ENCODE measurements around the gene ERBB2. TPM values are rescaled to one million over a fixed set of nuclear protein-coding genes. Genes with fewer than 3 reads are reported as not detected.

ERBB2 gene
- total and polyA plus RNA-seq, 9 of the 15 experiments (the other 6 are each of a cell fraction or from before 2014, with no cell fraction given): 0.74 to 5.6 (median 3.3) TPM

DNA sequence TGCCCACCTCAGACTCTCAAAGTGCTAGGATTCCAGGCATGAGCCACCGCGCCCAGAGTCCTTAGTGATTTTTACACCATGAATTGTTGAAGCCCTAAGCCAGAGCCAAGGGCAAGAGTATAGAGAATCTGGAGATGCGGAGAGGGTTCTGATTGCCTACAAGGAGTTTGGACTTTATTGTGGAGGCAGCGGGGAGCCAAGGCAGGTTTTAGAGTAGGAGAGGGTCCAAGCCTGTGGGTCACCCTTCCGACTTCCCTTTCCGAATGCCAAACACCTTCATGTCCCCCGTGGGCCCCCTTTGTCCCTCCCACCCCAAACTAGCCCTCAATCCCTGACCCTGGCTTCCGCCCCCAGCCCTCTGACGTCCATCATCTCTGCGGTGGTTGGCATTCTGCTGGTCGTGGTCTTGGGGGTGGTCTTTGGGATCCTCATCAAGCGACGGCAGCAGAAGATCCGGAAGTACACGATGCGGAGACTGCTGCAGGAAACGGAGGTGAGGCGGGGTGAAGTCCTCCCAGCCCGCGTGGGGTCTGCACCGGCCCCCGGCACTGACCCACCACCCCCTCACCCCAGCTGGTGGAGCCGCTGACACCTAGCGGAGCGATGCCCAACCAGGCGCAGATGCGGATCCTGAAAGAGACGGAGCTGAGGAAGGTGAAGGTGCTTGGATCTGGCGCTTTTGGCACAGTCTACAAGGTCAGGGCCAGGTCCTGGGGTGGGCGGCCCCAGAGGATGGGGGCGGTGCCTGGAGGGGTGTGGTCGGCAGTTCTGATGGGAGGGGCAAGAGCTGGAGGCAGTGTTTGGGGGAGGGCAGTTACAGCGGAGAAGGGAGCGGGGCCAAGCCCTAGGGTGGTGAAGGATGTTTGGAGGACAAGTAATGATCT lies 23.3 kb downstream of the ERBB2 start (continued):
- TF ChIP-seq, protein P1, sequence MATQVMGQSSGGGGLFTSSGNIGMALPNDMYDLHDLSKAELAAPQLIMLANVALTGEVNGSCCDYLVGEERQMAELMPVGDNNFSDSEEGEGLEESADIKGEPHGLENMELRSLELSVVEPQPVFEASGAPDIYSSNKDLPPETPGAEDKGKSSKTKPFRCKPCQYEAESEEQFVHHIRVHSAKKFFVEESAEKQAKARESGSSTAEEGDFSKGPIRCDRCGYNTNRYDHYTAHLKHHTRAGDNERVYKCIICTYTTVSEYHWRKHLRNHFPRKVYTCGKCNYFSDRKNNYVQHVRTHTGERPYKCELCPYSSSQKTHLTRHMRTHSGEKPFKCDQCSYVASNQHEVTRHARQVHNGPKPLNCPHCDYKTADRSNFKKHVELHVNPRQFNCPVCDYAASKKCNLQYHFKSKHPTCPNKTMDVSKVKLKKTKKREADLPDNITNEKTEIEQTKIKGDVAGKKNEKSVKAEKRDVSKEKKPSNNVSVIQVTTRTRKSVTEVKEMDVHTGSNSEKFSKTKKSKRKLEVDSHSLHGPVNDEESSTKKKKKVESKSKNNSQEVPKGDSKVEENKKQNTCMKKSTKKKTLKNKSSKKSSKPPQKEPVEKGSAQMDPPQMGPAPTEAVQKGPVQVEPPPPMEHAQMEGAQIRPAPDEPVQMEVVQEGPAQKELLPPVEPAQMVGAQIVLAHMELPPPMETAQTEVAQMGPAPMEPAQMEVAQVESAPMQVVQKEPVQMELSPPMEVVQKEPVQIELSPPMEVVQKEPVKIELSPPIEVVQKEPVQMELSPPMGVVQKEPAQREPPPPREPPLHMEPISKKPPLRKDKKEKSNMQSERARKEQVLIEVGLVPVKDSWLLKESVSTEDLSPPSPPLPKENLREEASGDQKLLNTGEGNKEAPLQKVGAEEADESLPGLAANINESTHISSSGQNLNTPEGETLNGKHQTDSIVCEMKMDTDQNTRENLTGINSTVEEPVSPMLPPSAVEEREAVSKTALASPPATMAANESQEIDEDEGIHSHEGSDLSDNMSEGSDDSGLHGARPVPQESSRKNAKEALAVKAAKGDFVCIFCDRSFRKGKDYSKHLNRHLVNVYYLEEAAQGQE (IDR thresholded peaks at IDR 0.05; ENCODE audit: borderline replicate concordance): no peak
- TF ChIP-seq, protein P1 (CRISPR knock-in tag; IDR thresholded peaks at IDR 0.05; ENCODE audit: low read depth): no peak
- TF ChIP-seq, protein P2, sequence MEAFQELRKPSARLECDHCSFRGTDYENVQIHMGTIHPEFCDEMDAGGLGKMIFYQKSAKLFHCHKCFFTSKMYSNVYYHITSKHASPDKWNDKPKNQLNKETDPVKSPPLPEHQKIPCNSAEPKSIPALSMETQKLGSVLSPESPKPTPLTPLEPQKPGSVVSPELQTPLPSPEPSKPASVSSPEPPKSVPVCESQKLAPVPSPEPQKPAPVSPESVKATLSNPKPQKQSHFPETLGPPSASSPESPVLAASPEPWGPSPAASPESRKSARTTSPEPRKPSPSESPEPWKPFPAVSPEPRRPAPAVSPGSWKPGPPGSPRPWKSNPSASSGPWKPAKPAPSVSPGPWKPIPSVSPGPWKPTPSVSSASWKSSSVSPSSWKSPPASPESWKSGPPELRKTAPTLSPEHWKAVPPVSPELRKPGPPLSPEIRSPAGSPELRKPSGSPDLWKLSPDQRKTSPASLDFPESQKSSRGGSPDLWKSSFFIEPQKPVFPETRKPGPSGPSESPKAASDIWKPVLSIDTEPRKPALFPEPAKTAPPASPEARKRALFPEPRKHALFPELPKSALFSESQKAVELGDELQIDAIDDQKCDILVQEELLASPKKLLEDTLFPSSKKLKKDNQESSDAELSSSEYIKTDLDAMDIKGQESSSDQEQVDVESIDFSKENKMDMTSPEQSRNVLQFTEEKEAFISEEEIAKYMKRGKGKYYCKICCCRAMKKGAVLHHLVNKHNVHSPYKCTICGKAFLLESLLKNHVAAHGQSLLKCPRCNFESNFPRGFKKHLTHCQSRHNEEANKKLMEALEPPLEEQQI (IDR thresholded peaks at IDR 0.05): no peak
- TF ChIP-seq KLF16 (IDR thresholded peaks at IDR 0.05) (no peak), BRCA1 (IDR thresholded peaks at IDR 0.05) (no peak), BRCA1 (CRISPR knock-in tag; IDR thresholded peaks at IDR 0.05) (no peak), CREBBP (IDR thresholded peaks at IDR 0.05; ENCODE audit: low read depth, low read length) (no peak), MBD2 (IDR thresholded peaks at IDR 0.05; ENCODE audit: borderline replicate concordance, low read depth) (peak; percentile 21; the same call in 1 of the 2 replicates), CHD2 (IDR thresholded peaks at IDR 0.05; ENCODE audit: low read depth, low read length) (no peak), RCOR1 (IDR thresholded peaks at IDR 0.05; ENCODE audit: borderline replicate concordance in 1 of 2, low read depth in 2 of 2, low read length in 2 of 2) (no peak; a peak in 1 of 4 replicates), ZNF174 (CRISPR knock-in tag; IDR thresholded peaks at IDR 0.05) (no peak), GTF2F1 (IDR thresholded peaks at IDR 0.05; ENCODE audit: low read depth, low read length) (no peak), TAF15 (IDR thresholded peaks at IDR 0.05; ENCODE audit: low read depth, low read length) (no peak), PURB (CRISPR knock-in tag; IDR thresholded peaks at IDR 0.05; ENCODE audit: low read depth) (no peak)
- TF ChIP-seq, protein P3, sequence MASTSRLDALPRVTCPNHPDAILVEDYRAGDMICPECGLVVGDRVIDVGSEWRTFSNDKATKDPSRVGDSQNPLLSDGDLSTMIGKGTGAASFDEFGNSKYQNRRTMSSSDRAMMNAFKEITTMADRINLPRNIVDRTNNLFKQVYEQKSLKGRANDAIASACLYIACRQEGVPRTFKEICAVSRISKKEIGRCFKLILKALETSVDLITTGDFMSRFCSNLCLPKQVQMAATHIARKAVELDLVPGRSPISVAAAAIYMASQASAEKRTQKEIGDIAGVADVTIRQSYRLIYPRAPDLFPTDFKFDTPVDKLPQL (IDR thresholded peaks at IDR 0.05; ENCODE audit: extremely low read depth, insufficient read length): no peak
